Measurements from ENCODE around the gene ARHGAP26. TPM values are rescaled to one million over a fixed set of nuclear protein-coding genes. Genes with fewer than 3 reads are reported as not detected.

The ARHGAP26 gene
- total RNA-seq, 1 experiment from 2014 or later: 65.5 TPM

- intact Hi-C loops (cut with micrococcal nuclease; ENCODE audit: unreplicated experiment): no loop called here
- TF ChIP-seq, protein P1, sequence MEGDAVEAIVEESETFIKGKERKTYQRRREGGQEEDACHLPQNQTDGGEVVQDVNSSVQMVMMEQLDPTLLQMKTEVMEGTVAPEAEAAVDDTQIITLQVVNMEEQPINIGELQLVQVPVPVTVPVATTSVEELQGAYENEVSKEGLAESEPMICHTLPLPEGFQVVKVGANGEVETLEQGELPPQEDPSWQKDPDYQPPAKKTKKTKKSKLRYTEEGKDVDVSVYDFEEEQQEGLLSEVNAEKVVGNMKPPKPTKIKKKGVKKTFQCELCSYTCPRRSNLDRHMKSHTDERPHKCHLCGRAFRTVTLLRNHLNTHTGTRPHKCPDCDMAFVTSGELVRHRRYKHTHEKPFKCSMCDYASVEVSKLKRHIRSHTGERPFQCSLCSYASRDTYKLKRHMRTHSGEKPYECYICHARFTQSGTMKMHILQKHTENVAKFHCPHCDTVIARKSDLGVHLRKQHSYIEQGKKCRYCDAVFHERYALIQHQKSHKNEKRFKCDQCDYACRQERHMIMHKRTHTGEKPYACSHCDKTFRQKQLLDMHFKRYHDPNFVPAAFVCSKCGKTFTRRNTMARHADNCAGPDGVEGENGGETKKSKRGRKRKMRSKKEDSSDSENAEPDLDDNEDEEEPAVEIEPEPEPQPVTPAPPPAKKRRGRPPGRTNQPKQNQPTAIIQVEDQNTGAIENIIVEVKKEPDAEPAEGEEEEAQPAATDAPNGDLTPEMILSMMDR (IDR thresholded peaks at IDR 0.05): no peak
- no peak for TF ChIP-seq TCF7L2 (IDR thresholded peaks at IDR 0.05; ENCODE audit: low read depth, low read length)
- TF ChIP-seq REST (IDR thresholded peaks at IDR 0.05; ENCODE audit: insufficient read depth in 1 of 2, low read depth in 2 of 2, low read length in 1 of 2): no peak
- no peak for TF ChIP-seq POLR2AphosphoS5 (IDR thresholded peaks at IDR 0.05; ENCODE audit: low read depth, low read length)
- no peak for TF ChIP-seq SIN3A (IDR thresholded peaks at IDR 0.05; ENCODE audit: borderline replicate concordance, insufficient read depth, low read depth, low read length)
- POLR2A ChIA-PET: no interaction called here
- Histone ChIP-seq H3K27me3 (ENCODE audit: control insufficient read depth, insufficient read depth, low read length) (no peaks in the 10 kb centered on the region), H3K36me3 (ENCODE audit: control insufficient read depth, insufficient read depth, low read length) (no peaks in the 10 kb centered on the region), H3K4me1 (ENCODE audit: control insufficient read depth, insufficient read depth, low read length) (peaks cover 7% of the 10 kb centered on the region), H3K9me3 (ENCODE audit: control insufficient read depth, insufficient read depth, low read depth, low read length) (no peaks in the 10 kb centered on the region), H3K27ac (ENCODE audit: low read length) (no peak overlapping the region), H3K4me3 (ENCODE audit: low read depth in 2 of 2, low read length in 2 of 2) (no peak overlapping the region)
- ATAC-seq: no peak
- CTCF ChIA-PET: no interaction called here
- BruUV-seq (replicated peaks): no TSS peak
- DNase-seq (ENCODE audit: low read depth, low spot score): no peak
- in situ Hi-C loops (cut with HindIII; ENCODE audit: low pct_unique_long_range_greater_than_20kb, low sequenced_read_pairs): no loop called here
Measured at GRCh38 chr5:143234162-143234842, 464.1 kb downstream of the ARHGAP26 start.

GRCh38 chr5:143235423-143235822 is 465.2 kb downstream of the ARHGAP26 start:
- Histone ChIP-seq H3K36me3 (ENCODE audit: control insufficient read depth, insufficient read depth, low read length) (no peaks in the 10 kb centered on the region), H3K4me3 (ENCODE audit: low read depth in 2 of 2, low read length in 2 of 2) (no peak overlapping the region), H3K4me1 (ENCODE audit: control insufficient read depth, insufficient read depth, low read length) (peaks cover 5% of the 10 kb centered on the region; the same call in 1 of the 2 replicates), H3K27ac (ENCODE audit: low read length) (no peak overlapping the region), H3K27me3 (ENCODE audit: control insufficient read depth, insufficient read depth, low read length) (no peaks in the 10 kb centered on the region), H3K9me3 (ENCODE audit: control insufficient read depth, insufficient read depth, low read depth, low read length) (no peaks in the 10 kb centered on the region)
- ATAC-seq (no peak), DNase-seq (ENCODE audit: low read depth, low spot score) (no peak)
- ChIA-PET POLR2A (no interaction called here), CTCF (no interaction called here)
- in situ Hi-C loops (cut with HindIII; ENCODE audit: low pct_unique_long_range_greater_than_20kb, low sequenced_read_pairs) (no loop called here), intact Hi-C loops (cut with micrococcal nuclease; ENCODE audit: unreplicated experiment) (no loop called here)
- TF ChIP-seq, protein P1 (IDR thresholded peaks at IDR 0.05): no peak
- no peak for TF ChIP-seq POLR2AphosphoS5 (IDR thresholded peaks at IDR 0.05; ENCODE audit: low read depth, low read length)
- TF ChIP-seq TCF7L2 (IDR thresholded peaks at IDR 0.05; ENCODE audit: low read depth, low read length): no peak
- TF ChIP-seq REST (IDR thresholded peaks at IDR 0.05; ENCODE audit: insufficient read depth in 1 of 2, low read depth in 2 of 2, low read length in 1 of 2): no peak
- TF ChIP-seq SIN3A (IDR thresholded peaks at IDR 0.05; ENCODE audit: borderline replicate concordance, insufficient read depth, low read depth, low read length): no peak
- no TSS peak for BruUV-seq (replicated peaks)
